HK-2 (cell line): ENCODE data around the gene PAX2.
"Not testable (repeated sequence)": the region's sequence is repeated elsewhere in the genome, so short reads cannot be mapped to it uniquely, and the experiment has no call there.

Experiments used
- DNase-seq: peaks from one replicate; pipeline ENCODE4 v3.0.0-alpha.2; 2018; ENCODE audit not compliant: unreplicated experiment

The PAX2 gene

DNA sequence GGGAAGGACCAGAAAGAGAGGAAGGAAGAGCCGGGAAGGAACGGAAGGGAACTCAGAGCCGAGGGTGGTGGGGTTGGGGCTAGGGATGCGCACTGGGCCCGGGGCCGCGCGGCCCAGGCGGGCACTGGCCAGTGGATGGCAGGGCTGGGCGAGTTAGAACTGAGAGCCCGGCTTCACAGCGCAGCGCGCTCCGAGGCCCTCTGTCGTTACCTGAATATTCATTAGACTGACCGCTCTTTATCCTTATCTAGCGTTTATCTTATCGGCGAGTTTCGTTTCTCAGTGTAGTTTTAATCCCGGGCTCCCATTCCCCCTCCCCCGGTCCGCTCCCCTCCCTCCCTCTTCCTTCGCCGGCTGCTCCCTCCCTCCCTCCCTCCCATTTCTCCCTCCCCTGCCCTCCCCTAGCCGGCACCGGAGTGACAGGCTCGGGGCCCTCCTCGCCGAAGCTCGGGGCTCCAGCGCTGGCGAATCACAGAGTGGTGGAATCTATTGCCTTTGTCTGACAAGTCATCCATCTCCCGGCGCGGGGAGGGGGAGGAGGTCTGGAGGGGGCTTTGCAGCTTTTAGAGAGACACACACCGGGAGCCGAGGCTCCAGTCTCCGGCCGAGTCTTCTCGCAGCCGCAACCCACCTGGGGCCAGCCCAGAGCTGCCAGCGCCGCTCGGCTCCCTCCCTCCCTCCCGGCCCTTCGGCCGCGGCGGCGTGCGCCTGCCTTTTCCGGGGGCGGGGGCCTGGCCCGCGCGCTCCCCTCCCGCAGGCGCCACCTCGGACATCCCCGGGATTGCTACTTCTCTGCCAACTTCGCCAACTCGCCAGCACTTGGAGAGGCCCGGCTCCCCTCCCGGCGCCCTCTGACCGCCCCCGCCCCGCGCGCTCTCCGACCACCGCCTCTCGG, at the start of gene PAX2:
PAX2 (plus strand) TSS at position 596 of the 895 bp plus-strand sequence. CDS start 679 bp downstream, outside the sequence.
- peak; percentile 62 for DNase-seq

DNA sequence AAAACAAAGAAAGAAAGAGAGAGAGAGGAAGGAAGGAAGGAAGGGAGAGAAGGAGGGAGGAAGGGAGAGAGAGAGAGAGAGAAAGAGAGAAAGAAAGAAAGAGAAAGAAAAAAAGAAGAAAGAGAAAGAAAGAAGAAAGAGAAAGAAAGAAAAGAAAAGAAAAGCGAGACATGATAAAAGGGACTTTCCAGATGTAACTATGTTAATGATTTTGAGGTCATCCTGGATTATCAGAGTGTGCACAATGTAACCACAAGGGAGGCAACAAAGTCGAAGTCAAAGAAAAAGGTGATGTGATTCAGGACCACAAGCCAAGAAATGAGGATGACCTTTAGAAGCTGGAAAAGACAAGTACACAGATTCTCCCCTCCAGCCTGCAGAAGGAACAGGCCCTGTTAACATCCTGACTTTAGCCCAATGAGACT, 48.9 kb upstream of the PAX2 start:
- DNase-seq = no peak

- DNase-seq = peak; percentile 57
Measured at GRCh38 chr10:100697070-100697469, 48.3 kb upstream of the PAX2 start.

DNA sequence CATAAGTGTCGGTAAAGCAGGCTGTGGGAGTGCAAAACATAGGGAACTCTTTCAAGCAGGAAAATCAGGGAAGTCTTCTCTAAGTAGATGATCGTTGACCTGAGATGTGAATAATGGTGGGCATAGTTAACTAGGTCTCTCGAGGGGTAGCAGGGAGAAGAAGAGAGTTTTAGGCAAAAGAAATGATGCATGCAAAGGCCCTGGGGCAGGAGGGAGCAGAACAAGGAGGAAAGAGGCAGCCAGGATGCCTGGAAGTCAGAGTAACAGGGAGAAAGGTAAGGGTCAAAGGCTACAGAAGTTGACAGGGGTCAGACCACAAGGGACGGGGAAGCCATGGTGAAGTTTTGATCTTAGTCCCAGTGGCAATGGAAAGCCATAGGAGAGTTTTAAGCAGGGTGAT, 47.8 kb upstream of the PAX2 start:
- DNase-seq = no peak

GRCh38 chr10:100701704-100702103, 43.7 kb upstream of the PAX2 start:
- DNase-seq = not testable (repeated sequence)

GRCh38 chr10:100705139-100705538, 40.2 kb upstream of the PAX2 start:
- DNase-seq = no peak

GRCh38 chr10:100707261-100707848, 38.0 kb upstream of the PAX2 start:
- no peak for DNase-seq

DNA sequence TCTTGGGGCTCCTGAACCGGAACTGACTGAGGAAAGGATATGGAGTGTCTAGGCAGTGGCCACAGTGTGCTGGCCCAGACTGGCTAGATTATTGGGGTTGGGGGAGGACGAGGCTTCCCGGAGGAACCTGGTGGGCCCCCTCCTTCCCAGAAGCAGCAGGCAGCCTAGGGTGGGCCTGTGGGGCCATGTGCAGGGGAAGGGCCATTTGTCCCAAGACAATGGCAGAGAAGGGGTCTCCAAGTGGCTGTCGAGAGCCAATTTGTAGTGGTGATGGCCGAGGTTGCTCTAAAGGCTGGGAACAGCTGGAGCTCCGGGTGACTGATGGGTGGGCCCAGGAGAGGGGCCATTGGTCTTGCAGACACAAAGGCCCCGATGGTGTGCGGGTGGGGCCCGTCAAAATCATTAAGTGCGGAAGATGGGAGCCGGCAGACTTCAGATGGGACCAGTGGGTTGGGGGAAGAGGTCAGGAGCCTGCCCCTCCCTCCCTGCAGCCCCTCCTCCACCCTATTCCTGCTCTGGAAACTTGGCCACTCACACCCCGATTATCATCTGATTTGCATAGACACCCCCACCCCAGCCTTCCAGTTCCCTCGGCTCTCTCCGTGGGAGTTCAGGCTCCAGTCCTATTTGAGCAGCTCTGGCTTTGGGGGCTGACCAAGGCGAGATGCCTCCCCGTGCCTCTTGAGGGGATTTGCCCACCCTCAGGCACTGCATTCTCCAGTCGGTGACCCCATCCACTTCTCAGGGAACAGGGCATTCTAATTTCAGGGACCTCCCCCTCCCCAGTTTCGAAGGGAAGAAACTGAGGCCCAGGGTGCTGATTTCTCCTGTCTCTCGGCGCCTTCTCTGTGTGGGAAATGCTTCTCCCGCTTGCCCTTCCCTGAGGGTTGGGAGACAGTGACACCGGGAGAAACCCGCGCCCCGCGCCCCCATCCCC, 36.0 kb upstream of the PAX2 start:
- no peak for DNase-seq

- DNase-seq = peak; percentile 32
Measured at GRCh38 chr10:100710151-100710871, 35.1 kb upstream of the PAX2 start.

GRCh38 chr10:100713049-100713858, 32.1 kb upstream of the PAX2 start:
- DNase-seq = no peak

DNA sequence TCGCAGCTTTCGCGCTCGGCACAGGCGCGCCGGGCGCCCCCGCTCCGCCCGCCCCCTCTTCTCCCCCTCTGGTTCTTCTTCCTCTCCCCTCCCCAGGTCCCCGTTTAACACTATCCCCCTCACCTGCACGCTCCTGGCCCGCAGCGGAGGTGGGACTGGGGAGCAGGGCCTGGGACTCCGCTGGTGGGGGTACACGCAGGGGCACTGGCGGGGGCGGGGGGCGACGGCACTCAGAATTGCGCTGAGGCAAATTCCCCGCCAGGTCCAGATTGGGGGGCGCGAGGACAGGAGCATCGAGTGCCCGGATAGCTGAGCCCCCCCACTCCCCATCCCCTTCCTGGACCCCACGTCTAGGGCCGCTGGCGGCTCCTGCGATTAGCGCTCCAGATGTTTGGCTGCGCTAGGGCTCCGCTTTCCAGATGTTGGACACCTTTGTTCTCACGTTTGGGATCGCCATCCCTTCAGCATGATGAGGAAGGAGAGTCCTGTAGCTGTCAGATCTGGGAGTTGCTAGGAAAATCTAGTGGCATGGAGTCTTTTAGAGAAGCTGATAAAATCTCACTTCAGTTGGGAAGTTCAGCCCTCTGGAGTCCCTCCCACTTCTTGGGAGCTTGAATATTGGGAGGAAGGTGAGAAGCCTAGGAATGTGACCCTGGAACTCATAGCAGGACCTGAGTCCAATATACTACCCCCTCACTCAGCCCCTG, 31.4 kb upstream of the PAX2 start:
- DNase-seq = no peak

- no peak for DNase-seq
Measured at GRCh38 chr10:100714566-100714950, 30.8 kb upstream of the PAX2 start.

GRCh38 chr10:100715101-100715444, 30.3 kb upstream of the PAX2 start:
- no peak for DNase-seq

GRCh38 chr10:100715445-100716385, 29.7 kb upstream of the PAX2 start:
- DNase-seq = no peak

- DNase-seq = no peak
Measured at GRCh38 chr10:100717166-100717565, 28.2 kb upstream of the PAX2 start.

DNA sequence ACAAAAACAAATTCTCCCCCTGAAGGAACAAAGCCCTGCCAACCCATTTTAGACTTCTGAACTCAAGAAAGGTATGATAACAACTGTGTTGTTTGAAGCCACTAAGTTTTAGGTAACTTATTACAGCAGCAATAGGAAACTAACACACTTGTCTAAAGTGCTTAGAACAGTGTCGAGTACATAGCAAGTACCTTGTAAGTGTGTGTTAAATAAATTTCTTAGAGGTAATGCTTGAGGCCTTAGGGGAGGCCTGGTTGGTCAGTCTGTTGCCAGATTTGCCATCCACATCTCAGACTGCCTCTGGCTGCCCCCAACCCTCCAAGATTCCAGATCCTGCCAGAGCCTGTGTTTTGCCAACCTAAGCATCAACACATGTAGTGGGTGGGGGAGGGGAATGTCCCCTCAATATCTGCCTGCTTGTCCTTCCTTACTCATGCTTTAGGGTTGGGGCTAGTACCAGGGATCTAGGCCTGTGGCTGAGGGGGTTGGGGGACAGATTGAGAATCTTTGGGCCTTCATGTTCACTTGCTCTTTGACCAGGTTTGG, 27.1 kb upstream of the PAX2 start:
- no peak for DNase-seq

- no peak for DNase-seq
Measured at GRCh38 chr10:100723180-100723579, 22.2 kb upstream of the PAX2 start.

DNA sequence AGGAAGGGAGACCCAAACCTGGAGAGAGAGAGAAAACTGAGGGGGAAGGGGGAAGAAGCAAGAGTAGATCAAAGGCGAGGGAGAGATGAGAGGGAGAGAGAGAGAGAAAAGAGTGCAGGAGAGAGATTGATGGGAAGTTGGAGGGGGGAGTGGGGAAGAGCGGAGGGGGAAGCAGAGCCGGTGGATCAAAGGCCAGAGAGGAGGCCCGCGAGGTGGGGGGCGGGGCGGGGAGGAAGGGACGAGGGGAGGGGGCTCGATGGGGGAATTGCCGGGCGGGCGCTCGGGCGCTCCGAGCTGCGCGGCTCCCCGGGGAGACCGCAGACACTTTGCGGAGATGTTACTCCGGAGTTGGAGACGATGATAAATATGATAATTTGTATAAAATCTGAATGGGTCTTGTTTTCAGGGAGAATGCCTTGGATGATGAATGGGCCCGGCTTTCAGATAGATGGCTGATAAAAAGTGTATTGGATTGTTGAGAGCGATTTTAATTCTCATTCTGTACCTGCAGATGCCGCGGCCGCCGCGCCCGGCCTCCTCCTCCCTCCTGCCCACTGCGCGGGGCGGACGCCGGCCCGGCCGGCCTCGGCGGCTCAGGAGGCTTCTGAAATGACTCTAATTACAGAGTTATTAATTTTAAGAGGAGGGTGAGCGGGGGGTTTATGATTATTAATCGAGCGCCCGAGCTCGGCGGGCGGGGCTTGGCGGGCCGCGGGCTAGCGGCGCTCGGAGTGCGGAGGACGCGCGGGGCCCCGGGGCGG, 21.4 kb upstream of the PAX2 start:
- no peak for DNase-seq
